ENCODE data around the gene ATP13A3. TPM values are rescaled to one million over a fixed set of nuclear protein-coding genes. Genes with fewer than 3 reads are reported as not detected.
"Not testable (repeated sequence)": the region's sequence is repeated elsewhere in the genome, so short reads cannot be mapped to it uniquely, and the experiment has no call there.

The ATP13A3 gene
- total RNA-seq, 1 donor from 2014 or later: 79.2 TPM

GRCh38 chr3:194522579-194523046 lies 35.8 kb upstream of the ATP13A3 start:
- Histone ChIP-seq H2AFZ (ENCODE audit: low read depth, low read length) (no peak overlapping the region), H3K4me3 (ENCODE audit: insufficient read depth, low read depth, low read length) (no peak overlapping the region), H3K27ac (ENCODE audit: low read depth, low read length) (peak overlapping the region; percentile 55), H3K36me3 (ENCODE audit: insufficient read depth, low read length) (no peaks in the 10 kb centered on the region), H3K79me2 (ENCODE audit: insufficient read depth, low read length) (no peaks in the 10 kb centered on the region), H3K27me3 (ENCODE audit: insufficient read depth, low read length) (no peaks in the 10 kb centered on the region), H3K9ac (ENCODE audit: low read length) (no peak overlapping the region), H3K4me2 (ENCODE audit: low read length) (peak overlapping the region; percentile 23), H3K4me1 (ENCODE audit: insufficient read depth, low read length) (peaks cover 12% of the 10 kb centered on the region), H3K9me3 (ENCODE audit: insufficient read depth, low read depth, low read length) (no peaks in the 10 kb centered on the region), H4K20me1 (ENCODE audit: insufficient read depth, low read length) (no peaks in the 10 kb centered on the region)
- no peak overlapping the region for H3K27ac Mint-ChIP-seq (ENCODE audit: unreplicated experiment)
- peak; percentile 85 for DNase-seq (ENCODE audit: low read depth)
- peak; percentile 39 for FAIRE-seq
- peaks cover 2% of the 10 kb centered on the region for H3K27me3 Mint-ChIP-seq (ENCODE audit: low read depth, unreplicated experiment)
- no peak overlapping the region for H3K4me3 Mint-ChIP-seq (ENCODE audit: unreplicated experiment)
- TF ChIP-seq CTCF (IDR thresholded peaks at IDR 0.05; ENCODE audit: insufficient read depth, low read depth, low read length) (no peak), EZH2 (IDR thresholded peaks at IDR 0.05; ENCODE audit: insufficient read depth, low read length) (no peak)
- peaks cover 6% of the 10 kb centered on the region for H3K9me3 Mint-ChIP-seq (ENCODE audit: unreplicated experiment)
- H3K4me1 Mint-ChIP-seq (ENCODE audit: low read depth, unreplicated experiment): peaks cover 9% of the 10 kb centered on the region
- H3K36me3 Mint-ChIP-seq (ENCODE audit: low read depth, unreplicated experiment): peaks cover 2% of the 10 kb centered on the region

- Mint-ChIP-seq H3K4me3 (ENCODE audit: unreplicated experiment) (no peak overlapping the region), H3K36me3 (ENCODE audit: low read depth, unreplicated experiment) (peaks cover 2% of the 10 kb centered on the region), H3K27me3 (ENCODE audit: low read depth, unreplicated experiment) (peaks cover 4% of the 10 kb centered on the region), H3K4me1 (ENCODE audit: low read depth, unreplicated experiment) (peaks cover 6% of the 10 kb centered on the region), H3K27ac (ENCODE audit: unreplicated experiment) (no peak overlapping the region), H3K9me3 (ENCODE audit: unreplicated experiment) (peaks cover 4% of the 10 kb centered on the region)
- H3K27ac ChIP-seq (ENCODE audit: low read depth, low read length): peak overlapping the region; percentile 7
- no peaks in the 10 kb centered on the region for H3K36me3 ChIP-seq (ENCODE audit: insufficient read depth, low read length)
- no peaks in the 10 kb centered on the region for H4K20me1 ChIP-seq (ENCODE audit: insufficient read depth, low read length)
- H3K27me3 ChIP-seq (ENCODE audit: insufficient read depth, low read length): no peaks in the 10 kb centered on the region
- H2AFZ ChIP-seq (ENCODE audit: low read depth, low read length): no peak overlapping the region
- no peaks in the 10 kb centered on the region for H3K79me2 ChIP-seq (ENCODE audit: insufficient read depth, low read length)
- no peak overlapping the region for H3K4me3 ChIP-seq (ENCODE audit: insufficient read depth, low read depth, low read length)
- no peaks in the 10 kb centered on the region for H3K9me3 ChIP-seq (ENCODE audit: insufficient read depth, low read depth, low read length)
- peak overlapping the region; percentile 13 for H3K4me2 ChIP-seq (ENCODE audit: low read length)
- TF ChIP-seq EZH2 (IDR thresholded peaks at IDR 0.05; ENCODE audit: insufficient read depth, low read length): no peak
- no peak for TF ChIP-seq CTCF (IDR thresholded peaks at IDR 0.05; ENCODE audit: insufficient read depth, low read depth, low read length)
- H3K9ac ChIP-seq (ENCODE audit: low read length): no peak overlapping the region
- peaks cover 12% of the 10 kb centered on the region for H3K4me1 ChIP-seq (ENCODE audit: insufficient read depth, low read length)
- FAIRE-seq (no peak), DNase-seq (ENCODE audit: low read depth) (peak; percentile 78)
Measured at GRCh38 chr3:194521510-194522260, 34.9 kb upstream of the ATP13A3 start.

- H3K9ac ChIP-seq (ENCODE audit: low read length); H3K27ac Mint-ChIP-seq (ENCODE audit: unreplicated experiment); H3K27me3 Mint-ChIP-seq (ENCODE audit: low read depth, unreplicated experiment); FAIRE-seq; H3K79me2 ChIP-seq (ENCODE audit: insufficient read depth, low read length); H3K27ac ChIP-seq (ENCODE audit: low read depth, low read length); H3K9me3 Mint-ChIP-seq (ENCODE audit: unreplicated experiment); H2AFZ ChIP-seq (ENCODE audit: low read depth, low read length); H4K20me1 ChIP-seq (ENCODE audit: insufficient read depth, low read length); H3K4me3 Mint-ChIP-seq (ENCODE audit: unreplicated experiment); H3K4me2 ChIP-seq (ENCODE audit: low read length); H3K9me3 ChIP-seq (ENCODE audit: insufficient read depth, low read depth, low read length); H3K36me3 Mint-ChIP-seq (ENCODE audit: low read depth, unreplicated experiment); DNase-seq (ENCODE audit: low read depth); H3K27me3 ChIP-seq (ENCODE audit: insufficient read depth, low read length); H3K4me1 Mint-ChIP-seq (ENCODE audit: low read depth, unreplicated experiment); H3K4me3 ChIP-seq (ENCODE audit: insufficient read depth, low read depth, low read length); H3K36me3 ChIP-seq (ENCODE audit: insufficient read depth, low read length): not testable (repeated sequence)
- H3K4me1 ChIP-seq (ENCODE audit: insufficient read depth, low read length): peaks cover 12% of the 10 kb centered on the region
Measured at GRCh38 chr3:194520682-194521162, 33.9 kb upstream of the ATP13A3 start.

- H3K27me3 ChIP-seq (ENCODE audit: insufficient read depth, low read length); H4K20me1 ChIP-seq (ENCODE audit: insufficient read depth, low read length); H3K9ac ChIP-seq (ENCODE audit: low read length); H3K27me3 Mint-ChIP-seq (ENCODE audit: low read depth, unreplicated experiment); H3K79me2 ChIP-seq (ENCODE audit: insufficient read depth, low read length); H3K4me2 ChIP-seq (ENCODE audit: low read length); H3K9me3 Mint-ChIP-seq (ENCODE audit: unreplicated experiment); H3K4me3 ChIP-seq (ENCODE audit: insufficient read depth, low read depth, low read length); H3K27ac ChIP-seq (ENCODE audit: low read depth, low read length); H3K4me3 Mint-ChIP-seq (ENCODE audit: unreplicated experiment); H2AFZ ChIP-seq (ENCODE audit: low read depth, low read length); DNase-seq (ENCODE audit: low read depth); H3K9me3 ChIP-seq (ENCODE audit: insufficient read depth, low read depth, low read length); FAIRE-seq; H3K27ac Mint-ChIP-seq (ENCODE audit: unreplicated experiment); H3K36me3 ChIP-seq (ENCODE audit: insufficient read depth, low read length); H3K4me1 Mint-ChIP-seq (ENCODE audit: low read depth, unreplicated experiment); H3K36me3 Mint-ChIP-seq (ENCODE audit: low read depth, unreplicated experiment): not testable (repeated sequence)
- peaks cover 12% of the 10 kb centered on the region for H3K4me1 ChIP-seq (ENCODE audit: insufficient read depth, low read length)
Measured at GRCh38 chr3:194520201-194520600, 33.4 kb upstream of the ATP13A3 start.
